Colon (tissue), 2 donors: ENCODE results near the gene SPATA6L.

ENCODE experiments used
- FAIRE-seq: peaks from 2 replicates; lab custom pipeline; 2012; peaks lifted over from hg19 to GRCh38; lab: Jason Lieb, UNC
- donor health status: control.
- donor health status: control.

The SPATA6L gene

DNA sequence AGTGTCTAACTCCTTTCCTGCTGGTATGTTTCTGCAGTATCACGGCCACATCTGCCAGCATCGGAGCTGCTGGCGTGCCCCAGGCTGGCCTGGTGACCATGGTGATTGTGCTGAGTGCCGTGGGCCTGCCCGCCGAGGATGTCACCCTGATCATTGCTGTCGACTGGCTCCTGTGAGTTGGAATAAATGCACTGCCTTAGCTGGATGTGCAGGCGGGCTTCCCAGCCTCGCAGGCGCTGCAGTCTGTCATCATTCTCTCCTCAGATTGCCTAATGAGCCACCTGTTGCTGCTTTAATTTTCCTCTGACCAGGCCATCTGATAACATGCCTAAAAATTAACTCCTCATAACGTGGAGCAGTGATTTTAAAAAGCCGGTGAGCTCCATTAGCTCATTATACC, 83.3 kb downstream of the SPATA6L start:
- FAIRE-seq: no peak

DNA sequence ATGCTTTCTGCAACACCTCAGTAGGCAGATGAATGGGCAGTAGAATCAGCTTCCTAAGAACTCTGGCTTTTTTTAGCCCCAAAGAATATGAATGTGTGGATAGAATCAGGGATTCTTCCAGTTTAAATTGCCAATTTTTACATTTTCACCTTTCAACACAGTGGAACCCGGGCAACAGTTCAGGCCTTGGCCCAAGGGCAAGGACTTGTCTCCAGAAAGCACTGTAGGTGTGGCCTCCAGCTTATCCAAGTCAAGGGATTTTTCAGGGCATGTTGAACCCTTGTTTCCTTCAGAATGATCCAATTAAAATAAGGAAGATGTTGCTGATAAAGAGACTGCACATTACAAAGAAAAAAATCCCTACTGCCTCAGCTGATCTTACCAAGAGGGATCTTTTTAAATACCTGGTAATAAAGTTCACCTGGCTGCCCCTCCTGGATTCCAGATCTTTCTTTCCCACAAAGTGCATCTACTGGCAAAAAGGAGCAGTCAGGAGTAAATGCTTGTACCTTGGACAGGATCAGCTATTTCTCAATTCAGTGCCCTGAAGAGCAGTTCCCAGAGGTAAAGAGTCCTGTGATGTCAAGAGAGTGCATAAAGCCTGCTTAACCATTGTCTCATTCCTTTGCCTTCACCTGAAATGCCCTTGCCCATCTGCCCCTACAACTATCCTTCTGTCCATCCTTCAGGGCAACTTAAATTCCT, 84.3 kb downstream of the SPATA6L start:
- no peak for FAIRE-seq

DNA sequence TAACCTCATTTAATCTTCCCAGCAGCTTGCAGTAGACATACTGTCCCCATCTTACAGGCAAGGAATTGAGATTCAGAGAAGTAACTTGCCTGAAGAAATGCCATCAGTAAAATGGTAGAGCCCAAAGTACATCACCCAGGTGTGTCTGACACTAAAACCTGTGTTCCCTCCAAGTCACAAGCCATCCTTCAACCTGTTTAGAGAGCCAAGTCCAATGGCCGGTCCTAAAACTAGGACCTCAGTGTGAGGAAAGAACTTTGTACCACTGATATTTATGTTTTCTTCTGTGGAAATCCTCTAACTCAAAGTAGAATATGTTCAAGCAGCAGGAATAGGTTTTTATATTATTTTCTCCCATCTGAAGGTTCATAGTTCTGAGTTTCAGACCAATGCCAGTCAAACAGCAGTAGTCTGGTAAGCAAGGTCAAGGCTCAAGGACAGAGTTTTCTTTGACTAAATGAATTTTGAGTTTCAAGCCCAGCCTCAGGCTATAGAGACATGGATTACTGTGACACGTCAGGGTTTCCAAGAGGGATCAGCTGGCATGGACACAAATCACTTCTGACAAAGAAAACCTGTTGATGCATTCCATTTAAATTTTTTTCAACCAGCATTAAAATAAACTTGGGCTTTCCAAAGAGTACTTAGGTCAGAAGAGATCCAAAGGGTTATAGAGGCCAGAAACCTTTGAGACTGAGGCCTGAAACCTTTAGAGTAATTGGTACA, 85.1 kb downstream of the SPATA6L start:
- no peak for FAIRE-seq

DNA sequence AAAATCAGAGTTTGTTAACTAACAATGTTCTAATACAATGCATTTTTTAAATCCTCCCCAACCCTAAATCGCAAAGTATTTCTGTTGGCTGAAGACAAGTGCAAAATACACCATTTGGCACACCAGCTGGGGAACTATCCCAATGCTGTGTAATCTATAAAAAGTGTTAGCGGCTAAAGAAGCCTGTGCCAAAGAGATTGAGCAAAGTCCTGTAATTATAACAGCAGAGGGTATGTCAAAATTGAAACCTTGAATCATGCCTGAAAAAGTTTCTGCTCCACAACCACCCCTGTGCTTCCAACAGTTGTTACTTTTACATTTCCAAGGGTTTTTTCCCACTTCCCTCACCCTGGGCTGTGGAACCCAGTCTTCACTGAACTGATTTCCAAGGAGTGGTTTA, 87.3 kb downstream of the SPATA6L start:
- no peak for FAIRE-seq

DNA sequence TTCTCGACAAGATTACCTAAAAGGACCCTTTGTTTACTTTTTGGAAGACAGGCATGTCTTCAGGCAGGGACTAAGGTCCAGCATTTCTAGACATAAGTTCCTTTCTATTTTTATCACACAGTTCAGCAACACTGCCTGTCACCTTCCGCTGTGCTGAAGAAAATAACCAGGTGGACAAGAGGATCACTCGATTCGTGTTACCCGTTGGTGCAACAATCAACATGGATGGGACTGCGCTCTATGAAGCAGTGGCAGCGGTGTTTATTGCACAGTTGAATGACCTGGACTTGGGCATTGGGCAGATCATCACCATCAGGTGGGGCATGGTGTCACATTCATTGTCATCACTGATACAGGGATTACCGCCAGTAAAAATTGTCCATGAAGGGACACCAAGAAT, 89.8 kb downstream of the SPATA6L start:
- no peak for FAIRE-seq

DNA sequence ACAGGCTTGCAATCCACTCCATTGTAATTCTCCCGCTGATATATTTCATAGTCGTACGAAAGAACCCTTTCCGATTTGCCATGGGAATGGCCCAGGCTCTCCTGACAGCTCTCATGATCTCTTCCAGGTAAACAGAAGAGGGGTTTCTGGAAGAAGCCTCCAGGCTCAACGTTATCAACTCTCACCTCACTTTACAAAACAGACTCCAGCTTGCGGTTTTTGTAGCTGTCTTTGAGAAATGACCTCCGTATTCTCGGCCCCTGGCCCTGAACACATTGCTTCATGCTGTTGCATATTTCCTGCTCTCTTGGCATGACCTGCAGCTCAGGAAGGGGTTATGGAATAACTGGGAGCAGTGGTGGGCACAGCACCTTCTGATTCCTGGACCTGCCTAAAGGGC, 90.3 kb downstream of the SPATA6L start:
- no peak for FAIRE-seq

DNA sequence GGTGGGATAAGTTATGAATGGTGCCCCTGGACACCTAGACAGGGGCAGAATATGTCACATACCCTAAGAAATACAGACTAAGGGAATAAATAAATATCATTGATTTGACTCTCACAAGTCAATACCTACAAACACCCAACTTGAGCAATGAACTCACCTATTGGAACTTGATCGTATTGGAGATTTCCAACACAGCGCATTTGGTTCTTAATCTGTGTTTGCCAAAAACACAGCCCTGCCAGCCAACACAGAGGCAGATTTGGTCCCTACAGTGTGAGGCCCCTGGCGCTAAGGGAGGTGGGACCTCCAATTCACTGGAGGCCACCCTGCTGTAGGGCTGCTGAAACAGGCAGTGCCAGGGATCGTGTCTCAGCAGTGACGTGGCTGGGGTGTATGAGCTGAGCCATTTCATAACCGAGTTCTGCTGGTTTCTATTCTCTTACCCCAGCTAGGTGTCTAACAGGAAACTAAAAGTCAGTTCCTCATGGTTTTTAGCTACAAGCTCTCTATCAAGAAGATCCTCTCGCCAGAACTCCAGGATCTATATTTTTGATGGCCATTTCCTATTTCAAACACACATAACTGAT, 91.5 kb downstream of the SPATA6L start:
- FAIRE-seq: no peak

DNA sequence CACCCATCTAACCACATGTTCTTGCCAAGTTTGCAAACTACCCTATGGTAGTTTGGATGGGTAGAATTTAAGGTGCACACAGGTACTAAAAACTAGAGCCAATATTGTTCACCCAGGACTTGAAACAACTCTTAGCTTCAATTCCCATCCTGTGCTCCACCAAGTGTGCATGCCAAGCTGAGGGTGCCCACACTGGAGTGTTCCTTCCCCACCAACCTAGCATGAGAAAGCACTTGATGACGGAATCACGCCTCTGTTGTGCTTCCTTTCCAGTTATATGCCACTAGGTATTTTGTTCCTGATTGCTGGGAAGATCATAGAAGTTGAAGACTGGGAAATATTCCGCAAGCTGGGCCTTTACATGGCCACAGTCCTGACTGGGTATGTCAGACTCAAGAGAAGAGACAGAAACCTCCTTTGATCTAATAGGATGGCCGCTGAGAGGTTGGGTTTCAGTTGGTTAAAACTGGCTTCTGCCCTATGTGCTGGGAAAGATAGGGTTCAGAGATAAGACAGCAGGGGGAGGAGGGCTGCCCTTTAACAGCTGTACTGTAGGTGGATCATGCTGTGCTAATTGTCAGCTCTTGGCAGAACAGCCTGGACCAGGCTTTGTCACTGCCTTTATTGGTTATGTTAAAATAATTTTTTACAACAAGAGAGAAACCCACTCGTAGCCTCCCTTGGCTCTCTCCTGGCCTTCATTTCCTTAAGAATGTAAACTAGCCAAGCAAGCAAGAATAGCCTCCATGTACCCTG, 92.5 kb downstream of the SPATA6L start:
- no peak for FAIRE-seq

DNA sequence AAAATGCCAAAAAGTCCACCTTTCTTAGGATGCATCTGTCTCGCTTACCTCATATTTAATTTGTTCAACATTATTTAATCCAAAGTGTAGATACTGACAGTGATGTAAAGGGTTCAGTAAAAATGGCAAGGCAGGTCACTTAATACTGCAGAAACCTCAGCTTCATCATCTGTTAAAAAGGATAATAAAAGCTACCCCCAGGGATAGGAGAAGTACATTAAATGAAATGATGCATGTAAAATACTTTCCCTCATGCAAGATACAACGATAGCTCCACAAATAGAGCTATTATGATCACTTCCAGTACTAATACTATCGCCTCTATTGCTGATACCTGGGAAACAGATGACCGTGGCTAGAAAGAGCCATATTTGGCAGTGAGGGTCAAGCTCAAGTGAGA, 93.1 kb downstream of the SPATA6L start:
- no peak for FAIRE-seq

DNA sequence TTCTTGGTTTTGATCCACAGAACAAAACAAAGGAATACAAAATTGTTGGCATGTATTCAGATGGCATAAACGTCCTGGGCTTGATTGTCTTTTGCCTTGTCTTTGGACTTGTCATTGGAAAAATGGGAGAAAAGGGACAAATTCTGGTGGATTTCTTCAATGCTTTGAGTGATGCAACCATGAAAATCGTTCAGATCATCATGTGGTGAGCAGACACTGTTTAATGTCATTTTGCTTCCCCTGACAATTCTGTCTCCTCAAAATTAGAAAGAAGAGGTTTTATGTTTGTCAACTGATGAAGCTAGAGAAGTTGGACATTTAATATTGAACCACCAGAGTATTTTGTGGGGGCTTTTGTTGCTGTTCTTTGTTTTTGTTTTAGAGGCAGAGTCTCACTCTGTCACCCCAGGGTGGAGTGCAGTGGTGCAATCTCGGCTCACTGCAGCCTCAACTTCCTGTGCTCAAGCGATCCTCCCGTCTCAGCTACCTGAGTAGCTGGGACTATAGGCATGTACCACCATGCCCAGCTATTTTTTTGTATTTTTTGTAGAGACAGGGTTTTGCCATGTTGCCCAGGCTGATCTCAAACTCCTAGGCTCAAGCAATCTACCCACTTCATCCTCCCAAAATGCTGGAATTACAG, 94.0 kb downstream of the SPATA6L start:
- FAIRE-seq: no peak

DNA sequence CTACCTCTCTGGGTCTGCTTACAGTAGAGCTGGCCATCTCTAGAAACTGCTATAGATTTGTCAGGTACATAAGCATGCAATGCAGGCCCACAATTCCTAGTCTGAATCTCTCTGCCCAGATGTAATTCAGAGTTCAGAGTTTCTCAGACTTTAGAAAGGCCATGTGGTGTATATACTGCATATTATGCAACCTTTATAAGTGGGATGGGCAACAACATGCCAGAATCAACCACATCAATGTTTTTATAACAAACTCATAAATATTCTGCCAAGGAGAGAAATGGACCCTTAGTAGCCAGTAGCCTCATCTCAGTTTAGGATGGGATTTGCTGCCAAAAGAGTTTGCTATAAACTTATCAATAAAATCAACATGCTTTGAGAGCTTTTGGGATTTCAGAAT, 97.2 kb downstream of the SPATA6L start:
- FAIRE-seq: no peak

DNA sequence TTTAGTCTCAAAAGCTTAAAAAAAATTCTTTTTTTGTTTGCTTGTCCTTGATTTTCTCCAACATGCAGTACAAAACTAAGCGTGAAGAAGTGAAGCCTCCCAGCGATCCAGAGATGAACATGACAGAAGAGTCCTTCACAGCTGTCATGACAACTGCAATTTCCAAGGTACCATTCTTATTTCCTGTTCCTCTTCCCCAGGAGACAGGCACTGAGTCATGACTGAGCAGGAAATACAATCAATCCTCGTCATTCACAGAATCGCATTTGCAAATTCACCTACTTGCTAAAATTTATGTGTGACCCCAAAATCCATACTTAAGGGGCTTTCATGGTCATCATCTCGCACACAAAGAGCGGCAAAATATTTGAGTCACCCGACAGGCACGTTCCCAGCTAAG, 98.7 kb downstream of the SPATA6L start:
- FAIRE-seq: no peak

DNA sequence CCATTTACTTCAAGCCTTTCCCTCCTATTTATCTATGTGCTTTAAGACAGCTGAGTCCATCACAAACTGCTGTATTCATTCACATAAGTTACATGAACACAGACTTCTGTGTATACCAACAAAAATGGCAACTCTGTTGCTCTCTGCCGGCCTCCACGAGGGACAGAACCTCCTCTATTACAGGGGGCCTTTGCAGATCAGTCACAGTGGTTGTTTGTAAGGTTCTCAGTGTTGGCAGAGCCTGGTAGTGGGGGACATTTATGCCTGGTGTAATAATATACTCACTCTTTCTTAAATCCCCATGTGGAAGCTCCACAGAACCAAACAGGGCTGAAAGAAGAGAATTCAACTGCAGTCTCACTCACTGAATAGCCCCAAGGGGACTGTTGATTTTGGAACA, 99.5 kb downstream of the SPATA6L start:
- no peak for FAIRE-seq

DNA sequence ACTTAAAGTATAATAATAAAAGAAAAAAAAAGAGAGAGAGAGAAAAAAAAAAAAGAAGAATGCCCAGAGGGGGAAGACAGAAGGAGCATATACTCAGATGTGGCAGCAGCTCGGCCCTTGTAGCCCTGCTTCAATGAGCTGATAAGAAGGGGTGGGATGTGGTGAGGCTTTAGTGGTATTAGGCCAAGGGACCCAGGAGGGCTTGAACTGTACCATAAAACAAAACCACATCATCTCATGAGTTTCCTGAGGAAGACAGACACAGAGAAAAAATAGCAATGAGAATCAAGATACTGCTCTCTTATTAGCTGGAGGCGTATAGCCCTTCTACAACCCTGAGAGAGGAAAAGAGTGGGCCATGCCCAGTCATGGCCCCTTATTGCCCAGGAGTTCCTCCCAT, 103.2 kb downstream of the SPATA6L start:
- FAIRE-seq: no peak

DNA sequence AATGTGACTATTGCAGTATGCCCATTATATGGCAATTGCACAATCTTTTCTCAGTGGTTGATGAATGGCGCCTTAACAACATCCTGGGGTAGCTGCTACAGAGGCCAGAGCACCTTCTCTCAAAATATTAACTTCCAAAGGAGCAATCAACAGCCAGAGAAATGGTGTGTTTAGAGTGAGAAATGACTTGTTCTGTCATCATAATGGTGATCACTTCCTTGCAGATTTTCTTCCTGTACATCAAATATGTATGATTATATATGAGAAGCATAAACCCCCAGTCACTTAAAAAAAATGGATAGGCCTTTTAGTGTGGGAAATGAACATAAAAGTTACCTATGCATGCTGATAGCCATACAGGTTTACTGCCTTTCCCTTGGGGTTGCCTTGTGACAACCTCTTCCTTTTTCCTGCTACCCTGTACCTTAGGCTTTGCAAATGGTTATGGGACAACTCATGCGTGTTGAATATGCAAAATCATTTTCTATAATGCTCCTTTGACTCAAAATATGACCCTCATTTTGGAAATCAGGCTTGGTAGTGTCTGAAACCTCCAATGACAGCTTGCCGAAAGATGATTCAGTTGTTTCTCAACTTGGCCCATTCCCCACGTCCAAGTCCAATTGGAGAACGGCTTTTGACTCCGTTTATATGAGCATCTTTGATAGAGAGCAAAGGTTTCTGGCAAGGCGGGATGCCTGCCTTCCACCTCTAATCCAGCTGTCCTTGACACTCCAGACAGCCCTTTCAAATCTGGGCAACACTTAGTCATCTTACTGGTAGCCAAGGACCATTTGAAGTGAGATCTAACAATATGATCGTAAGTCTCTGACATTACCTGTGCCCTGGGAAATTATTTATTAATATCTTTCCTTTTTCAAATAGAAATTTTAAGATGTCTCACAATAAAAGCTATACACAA, 106.8 kb downstream of the SPATA6L start:
- FAIRE-seq: no peak

DNA sequence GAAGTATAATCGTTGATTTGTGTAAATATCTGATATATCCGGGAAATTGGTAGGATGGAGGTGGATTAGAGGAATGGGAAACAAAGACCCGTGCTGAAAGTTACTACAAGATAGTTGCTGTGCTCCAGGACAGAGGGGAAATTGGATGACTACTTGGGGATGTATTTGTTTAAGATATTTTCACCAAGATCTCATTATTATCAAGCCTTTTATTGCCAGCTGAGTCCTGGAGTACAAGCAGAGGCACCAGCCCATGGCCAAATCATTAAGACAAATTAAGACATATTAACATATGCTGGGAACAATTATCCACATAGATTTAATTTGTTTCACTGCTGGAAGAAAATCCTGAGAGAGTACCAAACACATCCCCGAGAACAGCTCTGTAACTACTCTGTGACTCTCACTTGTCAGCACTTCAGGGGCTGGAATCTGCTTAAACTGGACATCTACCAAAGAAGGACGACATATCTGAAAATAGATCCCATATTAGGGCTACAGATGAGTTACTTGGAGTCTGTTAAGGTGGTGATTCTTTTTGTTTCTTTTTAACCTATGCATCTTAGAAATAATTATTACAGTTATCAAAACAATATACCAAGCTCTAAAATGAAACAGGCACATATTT, 107.8 kb downstream of the SPATA6L start:
- no peak for FAIRE-seq

DNA sequence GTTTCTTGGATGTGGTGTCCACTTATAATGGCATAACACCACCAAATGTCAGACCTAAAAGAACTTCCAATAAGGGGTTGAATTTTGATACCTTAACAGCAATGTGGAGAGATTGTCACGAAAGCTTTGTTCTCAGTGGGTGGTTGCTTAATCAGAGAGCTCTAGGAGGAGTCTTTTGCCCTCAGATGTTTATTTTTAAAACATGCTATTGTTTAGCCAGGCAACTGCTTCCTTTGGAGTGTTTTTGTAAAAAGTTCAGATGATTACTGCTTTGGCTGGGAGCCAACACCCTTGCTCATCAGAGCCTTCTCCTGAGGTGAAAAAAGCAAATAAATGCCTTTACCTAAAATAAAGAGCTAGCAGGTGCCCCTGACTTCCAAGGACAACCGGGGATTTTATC, 111.0 kb downstream of the SPATA6L start:
- FAIRE-seq: no peak

DNA sequence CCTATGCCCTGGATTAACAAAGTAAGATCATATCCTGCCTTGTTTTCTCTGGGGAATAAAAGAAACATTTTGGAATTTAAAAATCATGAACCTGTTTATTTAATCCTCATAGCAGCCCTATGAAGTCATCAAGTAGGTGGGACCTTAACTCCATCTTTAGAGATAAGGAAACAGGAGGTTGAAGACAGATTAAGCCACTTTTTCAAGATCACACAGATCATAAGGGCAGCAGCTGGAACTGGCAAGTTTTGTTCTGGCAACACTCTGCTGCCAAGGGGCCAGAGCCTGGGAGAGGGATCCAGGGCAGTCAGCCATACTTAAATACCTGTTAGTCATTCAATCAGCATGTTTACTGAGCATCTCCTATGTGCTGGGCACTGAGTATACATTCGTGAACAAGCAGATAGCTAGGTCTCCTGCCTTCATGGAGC, 112.3 kb downstream of the SPATA6L start:
- FAIRE-seq: no peak

DNA sequence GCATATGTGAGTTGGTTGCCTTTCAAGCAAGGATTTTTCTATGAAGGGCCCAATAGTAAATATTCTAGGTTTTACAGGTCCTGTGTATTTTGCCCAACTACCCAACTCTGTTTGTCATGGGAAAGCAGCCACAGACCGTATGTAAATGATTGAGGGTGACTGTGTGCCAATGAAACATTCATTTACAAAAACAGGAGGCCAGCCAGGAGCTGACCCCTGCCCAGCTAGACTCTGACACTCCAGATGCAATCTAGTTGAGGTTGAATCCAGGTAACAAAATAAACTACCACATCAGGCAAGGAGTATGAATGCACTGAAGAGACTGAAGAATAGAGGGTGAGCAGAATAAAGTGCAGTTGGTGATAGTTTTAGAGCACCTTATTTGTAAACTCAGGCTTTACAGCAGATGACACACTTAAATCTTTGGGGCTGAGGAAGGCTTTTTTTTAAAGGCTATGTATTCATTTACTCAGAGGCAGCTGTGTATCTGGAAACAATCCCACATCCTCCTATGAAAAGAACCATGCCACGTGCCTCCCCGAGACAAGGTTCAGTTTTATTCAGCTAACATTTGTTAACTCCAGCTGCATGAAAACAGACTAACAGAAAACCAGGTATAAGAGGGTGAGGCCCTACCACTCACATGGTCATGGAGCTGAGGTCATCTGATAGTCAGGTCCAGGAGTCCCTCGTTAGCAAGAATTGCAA, 115.3 kb downstream of the SPATA6L start:
- FAIRE-seq: no peak

DNA sequence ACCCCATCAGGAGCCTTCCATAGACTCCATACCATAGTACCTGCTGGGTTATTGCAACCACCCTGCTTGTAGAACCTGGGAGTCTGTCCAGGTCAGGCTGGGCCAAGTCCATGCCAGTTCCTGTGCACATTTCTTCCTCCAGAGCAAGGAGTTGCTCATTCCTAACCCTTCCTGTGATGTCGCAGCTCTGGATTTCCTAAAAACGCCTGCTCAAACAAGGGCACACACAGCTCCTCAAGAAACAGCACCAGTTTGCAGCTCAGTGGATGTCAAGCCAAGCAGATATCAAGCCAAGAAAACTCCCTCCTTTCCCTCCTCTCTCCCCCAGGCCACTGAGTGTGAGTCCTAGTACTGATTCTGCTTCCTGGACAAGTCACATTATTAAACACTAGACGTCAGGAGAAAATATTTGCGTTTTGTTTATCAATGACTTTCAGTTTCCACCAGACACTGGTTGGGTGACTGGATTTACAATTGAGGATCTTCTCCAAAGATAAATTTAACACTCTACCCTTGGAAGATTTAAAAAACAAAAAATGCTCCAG, 116.5 kb downstream of the SPATA6L start:
- FAIRE-seq: no peak
